Immature natural killer cell (primary cell): ENCODE data around the gene HECW1. TPM values are rescaled to one million over a fixed set of nuclear protein-coding genes. Genes with fewer than 3 reads are reported as not detected.

ENCODE experiments used
- DNase-seq, 3 donors: peaks; one replicate each; pipeline ENCODE4 v3.0.0; 2022; ENCODE audit warnings: mixed read lengths in 1 of 3
- H3K27ac Mint-ChIP-seq, 6 donors: one replicate each; pipeline ENCODE4 v1.8.0; 2020; ENCODE audit warnings: mixed read lengths in 6 of 6, mild to moderate bottlenecking in 5 of 6, inconsistent platforms in 4 of 6, moderate library complexity in 3 of 6
- H3K27me3 Mint-ChIP-seq, 3 donors: one replicate each; pipeline ENCODE4 v1.8.0; 2020 to 2021; ENCODE audit warnings: low read depth in 3 of 3, mild to moderate bottlenecking in 3 of 3, mixed read lengths in 3 of 3, moderate library complexity in 3 of 3, inconsistent platforms in 1 of 3
- H3K36me3 Mint-ChIP-seq, 3 donors: one replicate each; pipeline ENCODE4 v1.8.0; 2020; ENCODE audit warnings: mixed read lengths in 3 of 3, inconsistent platforms in 2 of 3, mild to moderate bottlenecking in 2 of 3
- H3K4me1 Mint-ChIP-seq, 2 donors: one replicate each; pipeline ENCODE4 v1.8.0; 2020; ENCODE audit warnings: inconsistent platforms in 2 of 2, mild to moderate bottlenecking in 2 of 2, mixed read lengths in 2 of 2, moderate library complexity in 1 of 2
- H3K4me3 Mint-ChIP-seq, 5 donors: one replicate each; pipeline ENCODE4 v1.8.0; 2020; ENCODE audit warnings: mild to moderate bottlenecking in 5 of 5, mixed read lengths in 5 of 5, inconsistent platforms in 3 of 5, moderate library complexity in 3 of 5
- H3K9me3 Mint-ChIP-seq, 6 donors: one replicate each; pipeline ENCODE4 v1.8.0; 2020; ENCODE audit warnings: mild to moderate bottlenecking in 6 of 6, mixed read lengths in 6 of 6, inconsistent platforms in 4 of 6, moderate library complexity in 3 of 6
- polyA plus RNA-seq, 3 donors: library from polyadenylated mRNA; unstranded; fragments of 300-500 nt; fragmentation: Illumina TruSeq; gene quantifications; one replicate each; pipeline ENCODE4 v1.2.3, GENCODE V29; 2021

The HECW1 gene
- polyA plus RNA-seq, 3 donors from 2014 or later = not detected

DNA sequence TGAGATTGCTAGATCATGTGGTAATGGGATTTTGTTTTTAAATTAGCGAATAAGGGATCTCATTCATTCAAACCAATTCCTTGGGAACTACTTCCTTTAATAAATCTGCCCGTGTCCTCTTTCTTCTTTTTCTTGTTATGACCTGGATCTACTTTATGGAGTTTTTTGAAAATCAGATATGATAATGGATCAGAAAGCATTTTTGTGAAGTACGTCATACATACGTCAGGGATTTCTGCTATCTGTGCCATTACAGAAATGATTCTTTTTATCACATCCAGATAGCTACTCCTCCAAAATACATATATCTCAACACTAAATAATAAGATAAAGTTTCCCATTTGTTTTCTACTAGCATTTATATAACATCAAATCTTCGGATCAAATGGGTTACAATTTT is 430.3 kb downstream of the HECW1 start:
- H3K4me3 Mint-ChIP-seq = no peak overlapping the region
- H3K27me3 Mint-ChIP-seq = peaks cover 0 to 8% (median 2%) of the 10 kb centered on the region in 3 donors
- no peak overlapping the region for H3K27ac Mint-ChIP-seq
- H3K36me3 Mint-ChIP-seq = no peaks in the 10 kb centered on the region
- no peak for DNase-seq
- H3K9me3 Mint-ChIP-seq = no peaks in the 10 kb centered on the region
- H3K4me1 Mint-ChIP-seq = no peaks in the 10 kb centered on the region

DNA sequence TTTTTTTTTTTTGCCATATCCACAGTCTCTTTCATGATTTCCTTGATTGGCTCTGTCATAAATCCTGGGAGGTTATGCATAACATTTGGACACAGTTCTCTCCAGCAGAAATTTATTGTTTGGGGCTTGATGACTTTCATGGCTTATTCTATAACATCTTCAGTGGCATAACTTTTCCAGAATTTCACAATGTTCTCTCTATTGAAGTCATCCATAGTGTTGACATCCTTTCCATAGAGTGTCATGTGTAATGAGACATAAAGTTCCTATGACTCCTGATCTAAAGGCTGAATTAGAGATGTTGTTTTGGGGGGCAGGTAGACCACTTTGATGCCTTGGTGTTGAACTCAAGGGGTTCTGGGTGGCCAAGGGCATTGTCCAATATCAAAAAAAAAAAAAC is 433.8 kb downstream of the HECW1 start:
- Mint-ChIP-seq H3K36me3 (no peaks in the 10 kb centered on the region), H3K27ac (no peak overlapping the region), H3K4me3 (no peak overlapping the region), H3K27me3 (peaks cover 3 to 7% (median 5%) of the 10 kb centered on the region in 3 donors), H3K9me3 (no peaks in the 10 kb centered on the region), H3K4me1 (no peaks in the 10 kb centered on the region)
- no peak for DNase-seq

GRCh38 chr7:43550427-43550826 is 438.0 kb downstream of the HECW1 start:
- Mint-ChIP-seq H3K27me3 (peaks cover 4 to 7% (median 4%) of the 10 kb centered on the region in 3 donors), H3K4me3 (no peak overlapping the region), H3K9me3 (peaks cover 0 to 2% (median 0%) of the 10 kb centered on the region in 6 donors), H3K4me1 (no peaks in the 10 kb centered on the region), H3K27ac (no peak overlapping the region), H3K36me3 (no peaks in the 10 kb centered on the region)
- DNase-seq = no peak

- Mint-ChIP-seq H3K4me1 (no peaks in the 10 kb centered on the region), H3K36me3 (no peaks in the 10 kb centered on the region), H3K4me3 (no peak overlapping the region), H3K9me3 (peaks cover 0 to 2% (median 0%) of the 10 kb centered on the region in 6 donors), H3K27me3 (peaks cover 4 to 8% (median 4%) of the 10 kb centered on the region in 3 donors), H3K27ac (no peak overlapping the region)
- DNase-seq = no peak
Observed at GRCh38 chr7:43552122-43552521, 439.7 kb downstream of the HECW1 start.

DNA sequence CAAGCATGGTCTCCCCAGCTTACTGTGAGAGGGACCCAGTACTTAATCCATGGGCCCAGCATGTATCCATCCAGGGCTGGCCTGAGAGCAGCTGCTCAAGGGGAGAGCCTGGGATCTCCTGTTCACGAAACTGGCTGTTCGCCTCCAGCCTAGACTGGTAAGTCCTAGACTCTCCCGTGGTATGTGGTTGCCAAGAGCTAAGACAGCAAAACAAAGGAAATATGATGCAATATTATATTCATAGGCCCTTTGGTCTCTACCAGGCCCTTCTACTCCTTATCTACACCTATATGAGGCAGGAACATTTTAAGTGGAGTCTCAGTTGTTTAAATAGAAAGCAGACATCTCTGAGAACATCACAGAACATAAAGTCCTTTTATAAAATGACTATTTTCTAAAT is 441.6 kb downstream of the HECW1 start:
- peaks cover 0 to 7% (median 0%) of the 10 kb centered on the region in 6 donors for H3K9me3 Mint-ChIP-seq
- no peak overlapping the region for H3K4me3 Mint-ChIP-seq
- H3K36me3 Mint-ChIP-seq = no peaks in the 10 kb centered on the region
- H3K4me1 Mint-ChIP-seq = no peaks in the 10 kb centered on the region
- DNase-seq = no peak
- peaks cover 3 to 8% (median 6%) of the 10 kb centered on the region in 3 donors for H3K27me3 Mint-ChIP-seq
- no peak overlapping the region for H3K27ac Mint-ChIP-seq

DNA sequence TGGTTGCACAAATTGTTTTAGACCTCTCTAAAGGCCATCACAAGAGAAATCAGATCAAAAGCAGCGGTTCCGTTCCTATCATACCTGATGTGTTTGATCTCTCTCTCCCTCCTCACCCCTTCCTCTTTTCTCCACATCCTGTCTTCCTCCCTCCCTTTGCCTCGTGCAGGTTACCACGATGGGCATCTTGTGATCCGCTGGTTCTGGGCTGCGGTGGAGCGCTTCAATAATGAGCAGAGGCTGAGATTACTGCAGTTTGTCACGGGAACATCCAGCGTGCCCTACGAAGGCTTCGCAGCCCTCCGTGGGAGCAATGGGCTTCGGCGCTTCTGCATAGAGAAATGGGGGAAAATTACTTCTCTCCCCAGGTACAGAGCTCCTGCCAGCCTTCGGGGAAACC is 442.0 kb downstream of the HECW1 start:
- peaks cover 0 to 7% (median 0%) of the 10 kb centered on the region in 6 donors for H3K9me3 Mint-ChIP-seq
- H3K36me3 Mint-ChIP-seq = no peaks in the 10 kb centered on the region
- DNase-seq = no peak
- peaks cover 3 to 8% (median 6%) of the 10 kb centered on the region in 3 donors for H3K27me3 Mint-ChIP-seq
- H3K4me1 Mint-ChIP-seq = no peaks in the 10 kb centered on the region
- peak overlapping the region in 1 of 5 donors; percentile 19 for H3K4me3 Mint-ChIP-seq
- H3K27ac Mint-ChIP-seq = peak overlapping the region in 1 of 6 donors; percentile 43

GRCh38 chr7:43557831-43558495 is 445.5 kb downstream of the HECW1 start:
- Mint-ChIP-seq H3K9me3 (peaks cover 0 to 5% (median 0%) of the 10 kb centered on the region in 6 donors), H3K4me1 (no peaks in the 10 kb centered on the region), H3K4me3 (no peak overlapping the region), H3K36me3 (no peaks in the 10 kb centered on the region), H3K27me3 (peaks cover 1 to 18% (median 9%) of the 10 kb centered on the region in 3 donors), H3K27ac (no peak overlapping the region)
- DNase-seq = no peak

- peaks cover 1 to 18% (median 12%) of the 10 kb centered on the region in 3 donors for H3K27me3 Mint-ChIP-seq
- no peak overlapping the region for H3K4me3 Mint-ChIP-seq
- H3K27ac Mint-ChIP-seq = no peak overlapping the region
- DNase-seq = no peak
- H3K36me3 Mint-ChIP-seq = no peaks in the 10 kb centered on the region
- peaks cover 0 to 5% (median 0%) of the 10 kb centered on the region in 6 donors for H3K9me3 Mint-ChIP-seq
- no peaks in the 10 kb centered on the region for H3K4me1 Mint-ChIP-seq
Observed at GRCh38 chr7:43559171-43559945, 446.9 kb downstream of the HECW1 start.

DNA sequence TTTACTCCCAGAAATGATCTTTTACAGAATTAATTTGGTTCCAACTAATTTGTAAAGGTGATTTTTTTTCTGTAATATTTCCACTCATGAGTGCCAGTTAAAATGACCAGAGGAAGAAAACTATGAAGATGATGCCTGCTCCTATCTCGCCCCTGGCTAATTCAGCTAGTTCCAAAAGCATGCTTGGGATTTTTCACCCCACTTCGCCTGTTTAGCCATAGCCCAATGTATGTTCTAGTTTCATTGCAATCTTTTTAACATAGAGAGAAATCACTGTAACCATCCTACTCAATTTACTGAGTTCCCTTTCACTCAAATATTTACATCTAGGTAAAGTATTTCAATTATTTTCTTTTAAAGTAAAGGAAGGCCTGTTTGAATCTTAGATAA is 447.5 kb downstream of the HECW1 start:
- H3K36me3 Mint-ChIP-seq = no peaks in the 10 kb centered on the region
- no peaks in the 10 kb centered on the region for H3K4me1 Mint-ChIP-seq
- peaks cover 0 to 5% (median 0%) of the 10 kb centered on the region in 6 donors for H3K9me3 Mint-ChIP-seq
- no peak overlapping the region for H3K4me3 Mint-ChIP-seq
- H3K27me3 Mint-ChIP-seq = peaks cover 1 to 18% (median 12%) of the 10 kb centered on the region in 3 donors
- no peak for DNase-seq
- H3K27ac Mint-ChIP-seq = no peak overlapping the region

DNA sequence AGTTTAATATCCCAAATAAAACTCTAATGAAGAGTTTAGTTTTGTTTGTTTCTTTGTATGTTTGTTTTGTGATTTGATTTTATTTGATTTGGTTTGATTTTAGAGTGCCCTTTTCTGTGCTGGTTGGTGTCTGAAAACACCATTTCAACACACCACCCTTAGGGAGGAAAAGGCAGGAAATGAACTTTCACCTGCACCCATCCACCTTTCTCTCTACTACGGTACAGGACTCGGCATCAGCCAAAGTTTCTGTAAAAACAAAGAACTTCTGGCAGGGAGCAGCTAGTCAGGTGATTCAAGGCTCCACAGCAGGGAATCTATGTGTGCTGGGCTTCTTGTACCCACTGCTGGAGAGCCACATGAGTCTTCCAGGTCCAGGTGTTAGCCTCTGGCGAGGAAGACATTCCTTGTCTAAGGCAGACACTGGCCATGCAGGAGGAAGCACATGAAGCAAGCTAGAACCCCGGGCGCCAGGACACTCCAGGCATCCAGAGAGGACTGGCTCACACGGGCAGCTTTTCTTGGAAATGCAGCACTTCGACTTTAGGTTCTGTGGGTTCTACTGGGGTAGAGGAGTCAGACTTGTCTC is 448.4 kb downstream of the HECW1 start:
- Mint-ChIP-seq H3K9me3 (peaks cover 0 to 5% (median 0%) of the 10 kb centered on the region in 6 donors), H3K27me3 (peaks cover 2 to 18% (median 10%) of the 10 kb centered on the region in 3 donors), H3K27ac (no peak overlapping the region), H3K4me3 (no peak overlapping the region), H3K4me1 (no peaks in the 10 kb centered on the region), H3K36me3 (no peaks in the 10 kb centered on the region)
- no peak for DNase-seq

DNA sequence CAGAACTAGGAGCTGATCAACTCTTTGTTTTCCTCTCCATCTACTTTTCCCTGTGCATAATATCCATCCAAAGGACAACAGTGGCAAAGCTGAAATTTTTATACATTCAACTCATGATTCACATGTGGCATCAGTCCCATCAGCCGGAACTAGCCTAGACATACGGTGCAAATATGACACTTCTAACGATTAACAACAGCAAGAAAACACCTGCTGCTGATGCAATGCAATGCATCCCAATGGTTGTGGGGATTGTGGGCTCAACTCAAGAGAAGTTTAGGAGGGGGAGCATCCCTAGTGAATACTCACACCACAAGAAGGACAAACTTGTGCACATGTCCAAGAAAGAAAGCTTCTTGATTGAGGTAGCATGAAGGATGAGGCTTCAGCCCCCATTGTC is 449.9 kb downstream of the HECW1 start:
- Mint-ChIP-seq H3K27ac (no peak overlapping the region), H3K27me3 (peaks cover 4 to 18% (median 10%) of the 10 kb centered on the region in 3 donors), H3K4me1 (no peaks in the 10 kb centered on the region), H3K36me3 (no peaks in the 10 kb centered on the region), H3K4me3 (no peak overlapping the region), H3K9me3 (peaks cover 0 to 5% (median 0%) of the 10 kb centered on the region in 6 donors)
- no peak for DNase-seq

- no peak overlapping the region for H3K4me3 Mint-ChIP-seq
- H3K27ac Mint-ChIP-seq = no peak overlapping the region
- H3K36me3 Mint-ChIP-seq = no peaks in the 10 kb centered on the region
- H3K9me3 Mint-ChIP-seq = no peaks in the 10 kb centered on the region
- peaks cover 11 to 16% (median 12%) of the 10 kb centered on the region in 3 donors for H3K27me3 Mint-ChIP-seq
- DNase-seq = no peak
- H3K4me1 Mint-ChIP-seq = no peaks in the 10 kb centered on the region
Observed at GRCh38 chr7:43565786-43566185, 453.3 kb downstream of the HECW1 start.

DNA sequence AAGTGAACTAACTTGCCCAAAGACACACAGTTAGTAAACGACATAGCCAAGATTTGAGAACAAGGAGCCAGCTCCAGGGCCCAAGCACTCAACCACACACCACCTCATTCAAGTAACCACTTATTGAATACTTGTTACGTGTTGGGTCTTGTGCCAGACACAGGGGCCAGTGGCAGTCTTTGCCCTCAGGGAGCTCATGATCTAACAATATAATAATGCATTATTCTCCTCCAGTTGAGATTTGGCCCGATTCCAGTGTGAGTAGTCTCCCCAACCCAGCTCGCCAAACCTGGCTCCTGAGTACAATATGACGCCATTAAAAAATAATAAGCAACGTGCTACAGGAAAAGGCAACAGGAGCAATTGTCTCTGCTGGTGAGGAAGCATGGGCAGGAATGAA is 456.1 kb downstream of the HECW1 start:
- Mint-ChIP-seq H3K4me1 (no peaks in the 10 kb centered on the region), H3K27ac (no peak overlapping the region), H3K36me3 (no peaks in the 10 kb centered on the region), H3K9me3 (no peaks in the 10 kb centered on the region), H3K27me3 (peaks cover 0 to 16% (median 4%) of the 10 kb centered on the region in 3 donors), H3K4me3 (no peak overlapping the region)
- DNase-seq = no peak

GRCh38 chr7:43569424-43569823 is 457.0 kb downstream of the HECW1 start:
- Mint-ChIP-seq H3K36me3 (no peaks in the 10 kb centered on the region), H3K9me3 (no peaks in the 10 kb centered on the region), H3K4me3 (no peak overlapping the region), H3K27ac (no peak overlapping the region), H3K27me3 (peaks cover 0 to 16% (median 4%) of the 10 kb centered on the region in 3 donors), H3K4me1 (no peaks in the 10 kb centered on the region)
- no peak for DNase-seq
